AG04450 (cell line): ENCODE data around the gene HMG20B. TPM values are rescaled to one million over a fixed set of nuclear protein-coding genes. Genes with fewer than 3 reads are reported as not detected.

Experiments used
- CTCF ChIA-PET: fragments of 300-600, 350-600 bp; formaldehyde crosslinking; extraction: SDS; loops from one replicate; lab custom pipeline; 2022; ENCODE audit warnings: antibody characterized with exemption, inconsistent platforms; lab: Charles Lee
- POLR2A ChIA-PET: fragments of 350-600 bp; formaldehyde crosslinking; extraction: SDS; loops from one replicate; lab custom pipeline; 2021; ENCODE audit warnings: antibody characterized with exemption, inconsistent platforms; lab: Yijun Ruan, JAX
- DNase-seq: peaks from one replicate; pipeline ENCODE4 v3.0.0-alpha.2; 2011; ENCODE audit warnings: low read depth, low spot score
- H3K27ac ChIP-seq: one replicate; pipeline ENCODE4 v1.5.1; 2012; ENCODE audit warnings: low read depth, low read length, control low read depth
- H3K27me3 ChIP-seq: one replicate; pipeline ENCODE4 v1.6.0; 2012; ENCODE audit warnings: low read length; ENCODE audit not compliant: control insufficient read depth, insufficient read depth
- H3K4me3 ChIP-seq: 2 replicates; pipeline ENCODE4 v1.5.1; 2011; ENCODE audit warnings: mild to moderate bottlenecking, low read depth, low read length, control low read depth
- H3K9me3 ChIP-seq: 2 replicates; pipeline ENCODE4 v1.5.1; 2012; ENCODE audit warnings: low read length; ENCODE audit not compliant: control insufficient read depth, insufficient read depth
- CTCF ChIP-seq: IDR thresholded peaks from 2 replicates; pipeline ENCODE4 v1.5.1; 2011; ENCODE audit warnings: low read depth, low read length, control low read depth, inconsistent platforms
- polyA plus RNA-seq: library from polyadenylated mRNA; depleted of rRNA; stranded (reverse); fragments of >200 nt; gene quantifications from 2 replicates; pipeline ENCODE4 v1.2.3, GENCODE V29; 2011

HMG20B gene
- polyA plus RNA-seq, 1 experiment: 30.5 TPM

GRCh38 chr19:3545669-3546034, 27.1 kb upstream of the HMG20B start:
- ChIA-PET CTCF (interaction anchor here (1.0 to 1.6 kb wide), 5 partner anchors 9 to 62 kb away, joined by 3 to 4 read pairs (median 4); no protein-coding TSS in a partner anchor), POLR2A (interaction anchor here (0.8 to 1.1 kb wide), 2 partner anchors 30 to 44 kb away, joined by 3 read pairs; no protein-coding TSS in a partner anchor)
- H3K4me3 ChIP-seq: no peak overlapping the region

GRCh38 chr19:3546119-3546518, 26.6 kb upstream of the HMG20B start:
- no peak for TF ChIP-seq CTCF
- Histone ChIP-seq H3K27ac (no peak overlapping the region), H3K9me3 (peaks cover 5% of the 10 kb centered on the region; the same call in 1 of the 2 replicates), H3K27me3 (no peaks in the 10 kb centered on the region), H3K4me3 (no peak overlapping the region)
- ChIA-PET POLR2A (interaction anchor here (1.1 kb wide), 1 partner anchor 30 kb away, joined by 3 read pairs; no protein-coding TSS in a partner anchor), CTCF (interaction anchor here (1.0 to 1.6 kb wide), 5 partner anchors 8 to 62 kb away, joined by 3 to 4 read pairs (median 4); no protein-coding TSS in a partner anchor)
- no peak for DNase-seq

More at GRCh38 chr19:3545669-3546034, 27.1 kb upstream of the HMG20B start:
- TF ChIP-seq CTCF: no peak
- Histone ChIP-seq H3K9me3 (no peaks in the 10 kb centered on the region; the same call in 1 of the 2 replicates), H3K27me3 (no peaks in the 10 kb centered on the region), H3K27ac (no peak overlapping the region)
- no peak for DNase-seq

DNA sequence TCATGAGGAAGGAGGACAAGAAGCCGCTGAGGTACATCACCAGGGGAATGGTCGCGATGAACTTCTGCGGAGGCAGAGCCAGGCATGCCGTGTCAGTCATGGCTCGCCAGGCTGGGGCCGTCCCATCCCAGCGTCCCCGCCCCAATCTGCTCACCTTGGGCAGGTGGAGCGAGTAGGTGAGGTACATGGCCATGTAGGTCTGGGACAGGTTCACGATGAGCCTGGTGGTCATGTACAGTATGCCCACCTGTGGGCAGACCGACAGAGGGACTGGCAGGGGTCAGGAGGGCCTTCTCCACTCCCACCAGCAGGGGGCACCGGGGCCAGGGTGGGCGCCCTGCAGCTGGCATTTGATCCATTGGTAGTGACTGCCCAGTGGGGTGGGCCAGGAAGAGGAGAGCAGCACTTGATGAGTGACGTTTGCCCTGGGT, 25.4 kb upstream of the HMG20B start:
- ChIA-PET CTCF (interaction anchor here (1.3 kb wide), 1 partner anchor 9 kb away, joined by 4 read pairs; no protein-coding TSS in a partner anchor), POLR2A (no interaction called here)
- Histone ChIP-seq H3K27ac (no peak overlapping the region), H3K9me3 (peaks cover 5% of the 10 kb centered on the region; the same call in 1 of the 2 replicates), H3K27me3 (no peaks in the 10 kb centered on the region), H3K4me3 (no peak overlapping the region)
- TF ChIP-seq CTCF: peak; percentile 54
- no peak for DNase-seq

DNA sequence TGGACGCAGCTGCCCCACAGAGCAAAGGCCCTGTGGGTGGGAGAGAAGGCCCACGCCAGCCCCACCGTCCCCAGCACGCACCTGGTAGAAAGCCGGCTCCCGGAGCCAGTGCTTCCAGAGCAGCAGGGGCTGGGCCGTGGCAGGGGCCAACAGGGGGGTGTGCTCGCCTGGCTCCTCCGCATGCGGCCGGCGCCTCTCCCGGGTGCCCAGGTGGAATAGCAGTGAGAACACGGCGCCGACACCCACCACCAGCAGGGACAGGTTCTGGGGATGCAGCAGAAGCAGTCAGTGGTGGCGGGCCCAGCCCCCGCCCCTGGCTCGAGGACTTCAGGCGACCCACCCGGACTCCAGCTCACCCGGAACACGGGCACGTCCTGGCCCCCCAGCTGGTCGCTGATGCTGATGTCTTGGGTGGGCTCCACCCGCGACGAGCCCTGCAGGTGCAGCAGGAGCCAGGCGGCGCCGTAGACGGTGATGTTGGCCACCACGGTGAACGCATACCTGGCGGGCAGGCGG, 24.9 kb upstream of the HMG20B start:
- no peak for TF ChIP-seq CTCF
- DNase-seq: no peak
- H3K27ac ChIP-seq: no peak overlapping the region
- H3K27me3 ChIP-seq: no peaks in the 10 kb centered on the region
- CTCF ChIA-PET: no interaction called here
- H3K9me3 ChIP-seq: peaks cover 5% of the 10 kb centered on the region; the same call in 1 of the 2 replicates
- H3K4me3 ChIP-seq: no peak overlapping the region
- POLR2A ChIA-PET: no interaction called here

DNA sequence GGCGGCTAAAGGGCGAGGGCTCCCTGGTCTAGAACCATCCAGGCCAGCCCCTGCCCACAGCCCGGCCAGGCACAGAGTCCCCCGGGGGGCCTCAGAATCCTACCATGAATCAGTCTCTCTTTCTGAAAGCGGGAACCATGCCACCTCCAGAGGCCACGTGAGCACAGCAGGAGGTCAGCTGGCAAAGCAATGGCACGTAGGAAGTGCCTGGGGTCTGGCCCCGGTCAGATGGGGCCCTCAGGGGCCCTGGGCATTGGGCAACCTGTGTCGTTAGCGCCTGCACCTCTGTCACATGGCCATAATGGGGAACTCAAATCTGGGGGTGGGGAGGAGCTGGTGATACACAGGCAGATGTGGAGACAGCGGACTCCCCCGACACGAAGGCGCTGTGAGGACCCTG, 24.1 kb upstream of the HMG20B start:
- POLR2A ChIA-PET: no interaction called here
- Histone ChIP-seq H3K27ac (no peak overlapping the region), H3K27me3 (no peaks in the 10 kb centered on the region), H3K9me3 (peaks cover 5% of the 10 kb centered on the region; the same call in 1 of the 2 replicates), H3K4me3 (no peak overlapping the region)
- CTCF ChIA-PET: no interaction called here
- no peak for TF ChIP-seq CTCF
- no peak for DNase-seq
